Nephron progenitor cell (in vitro differentiated cells): ENCODE data around the gene MTCL1.

ENCODE experiments used
- DNase-seq: peaks from one replicate; pipeline ENCODE4 v3.0.0; 2021
- H3K27ac Mint-ChIP-seq: 2 replicates; pipeline ENCODE4 v1.8.0; 2021; ENCODE audit warnings: mild to moderate bottlenecking, moderate library complexity, mixed read lengths
- H3K27me3 Mint-ChIP-seq: 2 replicates; pipeline ENCODE4 v1.8.0; 2021; ENCODE audit warnings: mild to moderate bottlenecking, low read depth, mixed read lengths; ENCODE audit not compliant: poor library complexity
- H3K36me3 Mint-ChIP-seq: 2 replicates; pipeline ENCODE4 v1.8.0; 2021; ENCODE audit warnings: low read depth, mixed read lengths
- H3K4me1 Mint-ChIP-seq: 2 replicates; pipeline ENCODE4 v1.8.0; 2021; ENCODE audit warnings: mixed read lengths
- H3K4me3 Mint-ChIP-seq: 2 replicates; pipeline ENCODE4 v1.8.0; 2021; ENCODE audit warnings: mild to moderate bottlenecking, moderate library complexity, mixed read lengths
- H3K9me3 Mint-ChIP-seq: 2 replicates; pipeline ENCODE4 v1.8.0; 2021; ENCODE audit warnings: mild to moderate bottlenecking, moderate library complexity, mixed read lengths
- CTCF ChIP-seq: fragments of 200-600 bp; sonication (generic); IDR thresholded peaks from 2 replicates; pipeline ENCODE4 v1.5.0; 2021; ENCODE audit warnings: antibody characterized with exemption

The MTCL1 gene

GRCh38 chr18:8830067-8831060 lies 125.0 kb downstream of the MTCL1 start:
- peaks cover 4% of the 10 kb centered on the region for H3K9me3 Mint-ChIP-seq
- H3K27ac Mint-ChIP-seq, result no peak overlapping the region
- no peak for DNase-seq
- no peak overlapping the region for H3K4me3 Mint-ChIP-seq
- peaks cover 16% of the 10 kb centered on the region for H3K36me3 Mint-ChIP-seq
- H3K4me1 Mint-ChIP-seq, result peaks cover 40% of the 10 kb centered on the region
- TF ChIP-seq CTCF, result no peak
- peaks cover 6% of the 10 kb centered on the region for H3K27me3 Mint-ChIP-seq

- Mint-ChIP-seq H3K27me3 (peaks cover 6% of the 10 kb centered on the region), H3K36me3 (peaks cover 14% of the 10 kb centered on the region), H3K27ac (no peak overlapping the region), H3K4me1 (peaks cover 38% of the 10 kb centered on the region), H3K9me3 (peaks cover 4% of the 10 kb centered on the region), H3K4me3 (no peak overlapping the region)
- TF ChIP-seq CTCF, result no peak
- DNase-seq, result no peak
Observed at GRCh38 chr18:8831112-8831511, 125.8 kb downstream of the MTCL1 start.

GRCh38 chr18:8831531-8831930 lies 126.2 kb downstream of the MTCL1 start:
- Mint-ChIP-seq H3K4me3 (no peak overlapping the region), H3K4me1 (peaks cover 34% of the 10 kb centered on the region), H3K36me3 (peaks cover 10% of the 10 kb centered on the region), H3K9me3 (peaks cover 4% of the 10 kb centered on the region), H3K27ac (no peak overlapping the region), H3K27me3 (peaks cover 6% of the 10 kb centered on the region)
- DNase-seq, result no peak
- no peak for TF ChIP-seq CTCF

- Mint-ChIP-seq H3K9me3 (peaks cover 11% of the 10 kb centered on the region), H3K27me3 (peaks cover 6% of the 10 kb centered on the region), H3K4me3 (no peak overlapping the region), H3K4me1 (peaks cover 26% of the 10 kb centered on the region), H3K27ac (no peak overlapping the region), H3K36me3 (peaks cover 5% of the 10 kb centered on the region)
- TF ChIP-seq CTCF, result no peak
- DNase-seq, result no peak
Observed at GRCh38 chr18:8833480-8833879, 128.1 kb downstream of the MTCL1 start.

GRCh38 chr18:8834881-8835280 lies 129.5 kb downstream of the MTCL1 start:
- no peak overlapping the region for H3K27ac Mint-ChIP-seq

More at GRCh38 chr18:8834881-8835280, 129.5 kb downstream of the MTCL1 start:
- DNase-seq, result no peak
- TF ChIP-seq CTCF, result no peak
- peaks cover 11% of the 10 kb centered on the region for H3K9me3 Mint-ChIP-seq
- peaks cover 4% of the 10 kb centered on the region for H3K36me3 Mint-ChIP-seq
- no peak overlapping the region for H3K4me3 Mint-ChIP-seq
- H3K4me1 Mint-ChIP-seq, result peaks cover 15% of the 10 kb centered on the region
- peaks cover 6% of the 10 kb centered on the region for H3K27me3 Mint-ChIP-seq
